Mesodermal cell (in vitro differentiated cells): ENCODE data around the gene FRYL.
A peak's percentile ranks its signal among the peaks of the same experiment; 100 is the strongest.

Experiments used
- H3K27ac ChIP-seq: 2 replicates; pipeline ENCODE4 v1.7.0; 2013; ENCODE audit warnings: mild to moderate bottlenecking, low read depth, low read length, moderate library complexity; ENCODE audit not compliant: severe bottlenecking
- H3K36me3 ChIP-seq: 2 replicates; pipeline ENCODE4 v1.7.1; 2013; ENCODE audit warnings: mild to moderate bottlenecking, low read length, moderate library complexity; ENCODE audit not compliant: control insufficient read depth, insufficient read depth
- H3K4me1 ChIP-seq: one replicate; pipeline ENCODE4 v1.7.1; 2013; ENCODE audit warnings: mild to moderate bottlenecking, low read length; ENCODE audit not compliant: insufficient read depth, control insufficient read depth, poor library complexity, severe bottlenecking
- H3K4me3 ChIP-seq: 2 replicates; pipeline ENCODE4 v1.7.0; 2013; ENCODE audit warnings: low read length, control low read depth, mild to moderate bottlenecking; ENCODE audit not compliant: insufficient read depth, poor library complexity, severe bottlenecking; ENCODE audit errors: extremely low read depth
- H3K9me3 ChIP-seq: 2 replicates; pipeline ENCODE4 v1.7.1; 2013; ENCODE audit warnings: mild to moderate bottlenecking, low read length, moderate library complexity; ENCODE audit not compliant: control insufficient read depth
- WGBS, 2 experiments: methylation state at CpG; one replicate each; pipeline ENCODE4 v1.1.5; 2013; ENCODE audit warnings: missing lambda C conversion rate in 2 of 2; ENCODE audit not compliant: insufficient coverage in 2 of 2; 5-methylcytosine and 5-hydroxymethylcytosine counted together

The FRYL gene

GRCh38 chr4:48654015-48654664, 125.9 kb downstream of the FRYL start:
- Histone ChIP-seq H3K36me3 (no peaks in the 10 kb centered on the region), H3K27ac (peak overlapping the region; percentile 71), H3K9me3 (no peaks in the 10 kb centered on the region), H3K4me1 (peaks cover 32% of the 10 kb centered on the region), H3K4me3 (peak overlapping the region; percentile 9)
- WGBS, 2 experiments, result no CpG with 5 or more reads among the region's 4 CpGs

- peaks cover 32% of the 10 kb centered on the region for H3K4me1 ChIP-seq
- H3K36me3 ChIP-seq, result no peaks in the 10 kb centered on the region
- H3K4me3 ChIP-seq, result peak overlapping the region; percentile 9
- peak overlapping the region; percentile 71 for H3K27ac ChIP-seq
- no peaks in the 10 kb centered on the region for H3K9me3 ChIP-seq
- 37 to 56% methylated on average over 6 to 7 of the region's 8 CpGs for WGBS, 2 experiments
These were observed 126.7 kb downstream of the FRYL start for GRCh38 chr4:48653217-48654014.

GRCh38 chr4:48651914-48652313, 128.2 kb downstream of the FRYL start:
- Histone ChIP-seq H3K4me1 (peaks cover 32% of the 10 kb centered on the region), H3K9me3 (no peaks in the 10 kb centered on the region), H3K4me3 (no peak overlapping the region), H3K27ac (no peak overlapping the region), H3K36me3 (no peaks in the 10 kb centered on the region)
- no CpG with 5 or more reads among the region's 1 CpG for WGBS, 2 experiments

GRCh38 chr4:48649505-48649904, 130.6 kb downstream of the FRYL start:
- H3K36me3 ChIP-seq, result no peaks in the 10 kb centered on the region
- H3K9me3 ChIP-seq, result no peaks in the 10 kb centered on the region
- no peak overlapping the region for H3K27ac ChIP-seq
- no CpG with 5 or more reads among the region's 3 CpGs for WGBS, 2 experiments
- no peak overlapping the region for H3K4me3 ChIP-seq
- peaks cover 24% of the 10 kb centered on the region for H3K4me1 ChIP-seq

GRCh38 chr4:48645225-48645794, 134.8 kb downstream of the FRYL start:
- Histone ChIP-seq H3K9me3 (no peaks in the 10 kb centered on the region), H3K27ac (no peak overlapping the region), H3K36me3 (no peaks in the 10 kb centered on the region), H3K4me3 (no peak overlapping the region), H3K4me1 (no peaks in the 10 kb centered on the region)
- 86 to 94% methylated on average over 1 to 3 of the region's 3 CpGs for WGBS, 2 experiments

GRCh38 chr4:48642421-48643374, 137.4 kb downstream of the FRYL start:
- H3K9me3 ChIP-seq, result no peaks in the 10 kb centered on the region
- H3K4me3 ChIP-seq, result no peak overlapping the region
- no peaks in the 10 kb centered on the region for H3K36me3 ChIP-seq
- H3K27ac ChIP-seq, result no peak overlapping the region
- WGBS, 2 experiments, result no CpG with 5 or more reads among the region's 2 CpGs
- no peaks in the 10 kb centered on the region for H3K4me1 ChIP-seq

- no peaks in the 10 kb centered on the region for H3K36me3 ChIP-seq
- H3K27ac ChIP-seq, result no peak overlapping the region
- no peaks in the 10 kb centered on the region for H3K4me1 ChIP-seq
- 90 to 100% methylated on average over 1 to 2 of the region's 4 CpGs for WGBS, 2 experiments
- H3K4me3 ChIP-seq, result no peak overlapping the region
- H3K9me3 ChIP-seq, result no peaks in the 10 kb centered on the region
These were observed 138.7 kb downstream of the FRYL start for GRCh38 chr4:48641401-48641800.

- H3K9me3 ChIP-seq, result no peaks in the 10 kb centered on the region
- WGBS, 2 experiments, result no CpG with 5 or more reads among the region's 2 CpGs
- no peak overlapping the region for H3K27ac ChIP-seq
- no peak overlapping the region for H3K4me3 ChIP-seq
- H3K36me3 ChIP-seq, result no peaks in the 10 kb centered on the region
- peaks cover under 1% of the 10 kb centered on the region for H3K4me1 ChIP-seq
These were observed 139.4 kb downstream of the FRYL start for GRCh38 chr4:48640699-48641098.

GRCh38 chr4:48640225-48640624, 139.9 kb downstream of the FRYL start:
- H3K27ac ChIP-seq, result no peak overlapping the region
- no peak overlapping the region for H3K4me3 ChIP-seq
- H3K36me3 ChIP-seq, result no peaks in the 10 kb centered on the region
- H3K9me3 ChIP-seq, result no peaks in the 10 kb centered on the region
- H3K4me1 ChIP-seq, result peaks cover 6% of the 10 kb centered on the region

- Histone ChIP-seq H3K36me3 (no peaks in the 10 kb centered on the region), H3K27ac (no peak overlapping the region), H3K9me3 (no peaks in the 10 kb centered on the region), H3K4me3 (no peak overlapping the region), H3K4me1 (peaks cover 6% of the 10 kb centered on the region)
- WGBS, 2 experiments, result 83% methylated on average over 1 of the region's 3 CpGs; no CpG with 5 or more reads in 1 of the 2 experiments
These were observed 140.3 kb downstream of the FRYL start for GRCh38 chr4:48639807-48640206.
